Chondrocyte (in vitro differentiated cells): ENCODE measurements around the gene CD52. TPM values are rescaled to one million over a fixed set of nuclear protein-coding genes. Genes with fewer than 3 reads are reported as not detected.

Source experiments
- DNase-seq: peaks from one replicate; pipeline ENCODE4 v3.0.0; 2021; ENCODE audit warnings: mixed read lengths, low spot score
- H3K27ac Mint-ChIP-seq: one replicate; pipeline ENCODE4 v1.8.0; 2021; ENCODE audit warnings: mild to moderate bottlenecking, moderate library complexity, mixed read lengths; ENCODE audit not compliant: unreplicated experiment
- H3K27me3 Mint-ChIP-seq: 2 replicates; pipeline ENCODE4 v1.8.0; 2021; ENCODE audit warnings: low read depth, mixed read lengths
- H3K36me3 Mint-ChIP-seq: 2 replicates; pipeline ENCODE4 v1.8.0; 2021; ENCODE audit warnings: low read depth, mixed read lengths
- H3K4me1 Mint-ChIP-seq: 2 replicates; pipeline ENCODE4 v1.8.0; 2021; ENCODE audit warnings: low read depth, mild to moderate bottlenecking, mixed read lengths
- H3K4me3 Mint-ChIP-seq: one replicate; pipeline ENCODE4 v1.8.0; 2021; ENCODE audit warnings: mild to moderate bottlenecking, moderate library complexity, mixed read lengths; ENCODE audit not compliant: unreplicated experiment
- H3K9me3 Mint-ChIP-seq: 2 replicates; pipeline ENCODE4 v1.8.0; 2021; ENCODE audit warnings: low read depth, mixed read lengths
- total RNA-seq: library from RNA; stranded (reverse); gene quantifications from 3 replicates; pipeline ENCODE4 v1.2.1, GENCODE V29; 2021
- TF ChIP-seq, protein P1 (sequence below): fragments of 200-600 bp; sonication (generic); IDR thresholded peaks from 2 replicates; pipeline ENCODE4 v1.5.0; 2021; ENCODE audit warnings: antibody characterized with exemption, mild to moderate bottlenecking, moderate library complexity

The CD52 gene
- total RNA-seq, 1 donor from 2014 or later = not detected

DNA sequence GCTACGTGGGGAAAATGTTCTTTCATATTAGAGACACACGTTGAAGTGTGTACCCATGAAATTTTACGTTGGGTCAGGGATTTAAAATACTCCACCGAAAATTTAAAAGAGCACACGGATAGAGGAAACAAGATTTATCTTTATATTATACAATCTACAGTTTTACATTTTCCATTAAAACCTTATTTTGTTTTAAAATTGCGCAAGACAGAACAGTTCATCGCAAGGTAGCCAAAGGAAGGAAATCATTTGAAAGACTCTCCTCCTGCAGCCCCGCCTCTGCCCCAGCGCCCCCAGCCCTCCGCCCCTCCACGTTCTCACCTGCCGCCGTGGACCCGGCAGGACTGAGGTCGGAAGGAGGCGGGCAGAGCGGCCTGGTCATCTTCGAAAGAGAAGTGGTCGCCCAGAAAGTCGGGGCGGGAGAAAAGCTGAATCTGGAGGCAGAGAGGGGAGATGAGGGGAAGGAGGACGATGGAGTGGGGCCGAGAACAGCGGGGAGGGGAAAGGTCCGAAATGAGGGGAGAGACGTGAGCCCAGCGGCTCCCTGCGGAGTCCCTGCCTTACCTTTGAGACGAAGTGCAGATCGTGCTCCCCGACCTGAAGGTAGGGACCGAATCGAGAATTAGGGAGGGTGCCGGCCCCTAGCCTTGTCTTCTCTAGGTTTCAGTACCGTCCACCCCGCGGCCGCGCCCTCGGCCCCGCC lies 18.2 kb downstream of the CD52 start:
- no peaks in the 10 kb centered on the region for H3K9me3 Mint-ChIP-seq
- peak overlapping the region; percentile 74 for H3K4me3 Mint-ChIP-seq
- no peaks in the 10 kb centered on the region for H3K36me3 Mint-ChIP-seq
- no peak for DNase-seq
- peaks cover 8% of the 10 kb centered on the region for H3K27me3 Mint-ChIP-seq
- no peak overlapping the region for H3K27ac Mint-ChIP-seq
- TF ChIP-seq, protein P1, sequence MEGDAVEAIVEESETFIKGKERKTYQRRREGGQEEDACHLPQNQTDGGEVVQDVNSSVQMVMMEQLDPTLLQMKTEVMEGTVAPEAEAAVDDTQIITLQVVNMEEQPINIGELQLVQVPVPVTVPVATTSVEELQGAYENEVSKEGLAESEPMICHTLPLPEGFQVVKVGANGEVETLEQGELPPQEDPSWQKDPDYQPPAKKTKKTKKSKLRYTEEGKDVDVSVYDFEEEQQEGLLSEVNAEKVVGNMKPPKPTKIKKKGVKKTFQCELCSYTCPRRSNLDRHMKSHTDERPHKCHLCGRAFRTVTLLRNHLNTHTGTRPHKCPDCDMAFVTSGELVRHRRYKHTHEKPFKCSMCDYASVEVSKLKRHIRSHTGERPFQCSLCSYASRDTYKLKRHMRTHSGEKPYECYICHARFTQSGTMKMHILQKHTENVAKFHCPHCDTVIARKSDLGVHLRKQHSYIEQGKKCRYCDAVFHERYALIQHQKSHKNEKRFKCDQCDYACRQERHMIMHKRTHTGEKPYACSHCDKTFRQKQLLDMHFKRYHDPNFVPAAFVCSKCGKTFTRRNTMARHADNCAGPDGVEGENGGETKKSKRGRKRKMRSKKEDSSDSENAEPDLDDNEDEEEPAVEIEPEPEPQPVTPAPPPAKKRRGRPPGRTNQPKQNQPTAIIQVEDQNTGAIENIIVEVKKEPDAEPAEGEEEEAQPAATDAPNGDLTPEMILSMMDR = no peak
- peaks cover 12% of the 10 kb centered on the region for H3K4me1 Mint-ChIP-seq

DNA sequence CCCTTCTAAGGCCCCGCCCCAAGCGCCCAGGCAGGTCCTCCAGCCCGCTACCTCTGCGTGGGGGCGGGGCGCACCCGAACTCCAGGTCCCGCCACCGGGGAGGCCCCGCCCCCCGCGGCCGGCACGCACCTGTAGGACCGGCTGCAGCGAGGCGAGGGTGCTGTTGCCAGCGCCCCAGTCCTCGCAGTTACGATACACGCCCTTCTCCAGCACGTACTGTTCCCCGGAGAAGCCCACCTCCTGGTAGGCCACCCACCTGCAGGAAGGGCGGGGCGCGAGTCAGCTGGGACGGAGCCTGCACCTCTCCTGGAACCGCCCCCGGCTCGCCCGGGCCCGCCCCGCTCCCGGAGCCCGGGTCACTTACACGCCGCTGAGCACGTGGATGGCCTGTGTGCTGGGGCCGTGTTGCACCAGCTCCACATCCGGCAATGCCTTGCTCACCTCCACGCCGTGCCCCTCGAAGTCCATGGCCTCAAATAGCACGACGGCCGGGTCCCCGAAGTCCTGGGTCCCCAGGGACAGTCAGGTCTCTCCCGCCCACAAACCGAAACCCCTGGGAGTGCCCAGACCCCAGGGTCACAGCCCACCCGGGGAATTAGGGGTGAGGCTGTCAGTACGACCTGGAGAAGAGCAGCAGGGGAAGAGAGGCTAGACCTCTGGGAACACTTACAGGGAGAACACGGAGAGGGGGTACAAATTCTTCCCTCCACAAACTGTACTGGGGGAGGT lies 18.9 kb downstream of the CD52 start:
- Mint-ChIP-seq H3K4me3 (peak overlapping the region; percentile 74), H3K4me1 (peaks cover 8% of the 10 kb centered on the region), H3K36me3 (no peaks in the 10 kb centered on the region), H3K27ac (peak overlapping the region; percentile 22), H3K27me3 (peaks cover 5% of the 10 kb centered on the region), H3K9me3 (no peaks in the 10 kb centered on the region)
- no peak for DNase-seq
- TF ChIP-seq, protein P1 = no peak

- TF ChIP-seq, protein P1 = no peak
- Mint-ChIP-seq H3K9me3 (no peaks in the 10 kb centered on the region), H3K27me3 (peaks cover 6% of the 10 kb centered on the region), H3K27ac (no peak overlapping the region), H3K4me3 (no peak overlapping the region), H3K36me3 (no peaks in the 10 kb centered on the region), H3K4me1 (peaks cover 6% of the 10 kb centered on the region)
- DNase-seq = no peak
Measured at GRCh38 chr1:26337206-26337535, 19.4 kb downstream of the CD52 start.

DNA sequence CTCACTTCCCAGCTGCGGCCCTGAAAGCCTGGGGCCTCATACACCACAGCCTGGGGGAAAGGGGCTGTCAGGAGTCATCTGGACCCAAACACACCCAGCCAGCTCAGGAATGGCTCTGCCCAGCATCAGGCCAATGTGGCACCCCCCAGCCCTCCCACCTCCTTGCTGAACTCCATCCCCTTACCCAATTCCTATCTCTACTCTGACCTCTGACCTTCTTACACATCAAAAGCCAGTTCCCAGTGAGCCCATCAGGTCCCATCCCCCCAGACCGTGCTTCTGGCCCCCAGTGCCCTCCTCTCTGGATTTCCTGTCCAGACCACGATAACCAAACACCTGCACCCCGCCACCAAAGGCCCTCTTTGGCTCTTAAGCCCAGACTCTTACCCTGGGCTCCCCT lies 19.9 kb downstream of the CD52 start:
- Mint-ChIP-seq H3K36me3 (no peaks in the 10 kb centered on the region), H3K9me3 (no peaks in the 10 kb centered on the region), H3K4me3 (no peak overlapping the region), H3K4me1 (peaks cover 6% of the 10 kb centered on the region), H3K27ac (no peak overlapping the region), H3K27me3 (peaks cover 6% of the 10 kb centered on the region)
- DNase-seq = no peak
- TF ChIP-seq, protein P1 = no peak

DNA sequence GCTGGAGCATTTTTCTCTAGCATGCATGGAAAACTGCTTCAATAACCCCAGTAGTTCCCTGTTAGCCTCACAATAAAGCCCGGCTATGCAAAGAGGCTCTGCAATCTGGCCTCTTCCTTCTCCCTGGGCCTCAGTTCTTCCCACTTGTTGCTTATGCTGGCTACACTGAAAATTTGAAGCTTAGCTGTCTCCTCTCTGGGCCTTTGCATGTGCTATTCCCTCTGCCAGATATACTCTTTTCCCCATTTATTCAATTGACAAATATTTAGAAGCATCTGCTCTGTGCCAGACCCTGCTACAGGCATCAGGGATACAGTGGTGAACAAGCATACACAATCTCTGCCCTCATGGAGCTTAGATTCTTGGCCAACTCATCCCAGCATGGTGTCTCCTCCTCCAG lies 20.9 kb downstream of the CD52 start:
- Mint-ChIP-seq H3K27ac (no peak overlapping the region), H3K4me3 (no peak overlapping the region), H3K9me3 (no peaks in the 10 kb centered on the region), H3K4me1 (peaks cover 6% of the 10 kb centered on the region), H3K27me3 (peaks cover 6% of the 10 kb centered on the region), H3K36me3 (no peaks in the 10 kb centered on the region)
- TF ChIP-seq, protein P1 = no peak
- no peak for DNase-seq
